ENCODE results near the gene MYH11. TPM values are rescaled to one million over a fixed set of nuclear protein-coding genes. Genes with fewer than 3 reads are reported as not detected.
A peak's percentile ranks its signal among the peaks of the same experiment; 100 is the strongest.
"Not testable (repeated sequence)": the region's sequence is repeated elsewhere in the genome, so short reads cannot be mapped to it uniquely, and the experiment has no call there.

Gene MYH11
- polyA plus RNA-seq, 1 donor, result 11.2 TPM

DNA sequence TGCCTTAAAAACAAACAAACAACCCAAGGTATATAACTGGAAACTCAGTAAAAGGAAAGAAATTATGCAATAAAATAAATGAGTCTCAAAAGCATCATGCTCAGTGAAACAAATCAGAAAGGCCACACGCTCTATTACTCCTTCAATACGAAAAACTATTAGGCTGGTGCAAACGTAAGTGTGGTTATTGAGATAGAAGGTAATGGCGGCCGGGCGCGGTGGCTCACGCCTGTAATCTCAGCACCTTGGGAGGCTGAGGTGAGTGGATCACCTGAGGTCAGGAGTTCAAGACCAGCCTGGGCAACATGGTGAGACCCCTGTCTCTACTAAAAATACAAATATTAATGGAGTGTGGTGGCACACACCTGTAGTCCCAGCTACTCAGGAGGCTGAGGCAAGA lies 17.6 kb downstream of the MYH11 start:
- not testable (repeated sequence) for DNase-seq

- no peak for DNase-seq
Observed at GRCh38 chr16:15837761-15838160, 19.1 kb downstream of the MYH11 start.

GRCh38 chr16:15836965-15837611 lies 19.7 kb downstream of the MYH11 start:
- DNase-seq, result no peak

DNA sequence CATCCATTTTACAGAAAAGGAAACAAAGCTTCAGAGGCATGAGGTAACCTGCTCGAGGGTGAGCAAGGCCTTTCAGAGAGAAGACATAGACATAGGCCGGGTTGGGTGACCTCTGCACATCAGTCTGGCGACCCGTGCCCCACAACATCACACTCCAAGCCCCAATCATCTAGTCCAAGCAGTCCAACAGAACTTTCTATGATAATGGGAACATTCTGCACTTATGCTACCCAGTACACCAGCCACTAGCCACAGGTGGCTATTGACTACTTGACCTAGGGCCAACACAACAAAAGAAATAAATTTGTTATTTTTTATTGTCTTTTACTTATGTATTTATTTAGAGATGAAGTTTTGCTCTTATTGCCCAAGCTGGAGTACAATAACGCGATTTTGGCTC lies 20.8 kb downstream of the MYH11 start:
- no peak for DNase-seq

GRCh38 chr16:15835136-15835878 lies 21.5 kb downstream of the MYH11 start:
- DNase-seq, result no peak

- no peak for DNase-seq
Observed at GRCh38 chr16:15834502-15834901, 22.3 kb downstream of the MYH11 start.

GRCh38 chr16:15833541-15833940 lies 23.3 kb downstream of the MYH11 start:
- no peak for DNase-seq

- no peak for DNase-seq
Observed at GRCh38 chr16:15832241-15832640, 24.6 kb downstream of the MYH11 start.

DNA sequence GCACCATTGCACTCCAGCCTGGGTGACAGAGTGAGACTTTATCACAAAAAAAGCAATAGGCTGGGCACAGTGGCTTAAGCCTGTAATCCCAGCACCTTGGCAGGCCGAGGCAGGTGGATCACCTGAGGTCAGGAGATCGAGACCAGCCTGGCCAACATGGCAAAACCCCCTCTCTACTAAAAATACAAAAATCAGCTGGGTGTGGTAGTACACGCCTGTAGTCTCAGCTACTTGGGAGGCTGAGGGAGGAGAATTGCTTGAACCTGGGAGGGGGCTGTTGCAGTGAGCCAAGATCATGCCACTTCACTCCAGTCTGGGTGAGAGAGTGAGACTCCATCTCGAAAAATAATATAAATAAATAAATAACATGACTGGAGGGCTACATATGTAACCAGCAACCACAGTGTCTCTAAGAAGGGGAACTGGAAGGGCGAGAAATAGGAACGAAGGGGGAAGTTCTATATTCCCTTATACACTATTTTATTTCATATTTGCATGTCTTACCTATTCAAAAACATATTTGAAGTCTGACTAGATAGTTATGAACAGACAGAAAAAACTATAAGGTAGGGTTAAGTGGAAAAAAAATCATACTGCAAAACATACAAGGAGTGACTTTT lies 25.9 kb downstream of the MYH11 start:
- DNase-seq, result no peak

- DNase-seq, result peak; percentile 34
Observed at GRCh38 chr16:15829460-15829859, 27.4 kb downstream of the MYH11 start.

DNA sequence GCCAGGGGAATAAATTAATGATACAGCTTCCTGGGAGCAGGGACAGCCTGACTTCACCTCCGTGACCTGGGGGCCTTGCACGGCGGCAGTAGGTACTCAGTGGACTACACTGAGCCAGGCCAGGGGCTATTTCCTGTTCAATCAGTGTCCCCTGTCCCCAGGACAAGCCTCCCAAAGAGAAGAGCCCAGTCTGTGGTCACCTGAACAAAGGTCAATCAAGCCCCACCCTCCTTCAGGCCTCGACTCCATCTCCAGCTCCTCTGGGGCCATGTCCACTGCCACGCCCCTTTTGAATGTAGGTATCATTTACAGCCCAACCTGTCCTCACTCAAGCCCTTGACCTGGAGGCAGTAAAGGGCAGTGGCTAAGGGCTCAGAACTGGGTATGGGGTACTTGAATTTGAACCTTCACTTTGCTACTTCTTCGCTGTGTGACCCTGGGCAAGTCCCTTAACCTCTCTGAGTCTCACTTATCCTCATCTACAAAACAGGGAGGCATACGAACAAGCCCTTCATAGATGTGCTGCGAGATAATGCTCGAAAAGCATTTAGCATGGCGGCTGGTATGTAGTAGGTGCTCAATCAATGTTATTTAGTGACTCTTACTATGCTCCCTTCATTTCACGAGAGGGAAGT lies 29.0 kb downstream of the MYH11 start:
- DNase-seq, result no peak

DNA sequence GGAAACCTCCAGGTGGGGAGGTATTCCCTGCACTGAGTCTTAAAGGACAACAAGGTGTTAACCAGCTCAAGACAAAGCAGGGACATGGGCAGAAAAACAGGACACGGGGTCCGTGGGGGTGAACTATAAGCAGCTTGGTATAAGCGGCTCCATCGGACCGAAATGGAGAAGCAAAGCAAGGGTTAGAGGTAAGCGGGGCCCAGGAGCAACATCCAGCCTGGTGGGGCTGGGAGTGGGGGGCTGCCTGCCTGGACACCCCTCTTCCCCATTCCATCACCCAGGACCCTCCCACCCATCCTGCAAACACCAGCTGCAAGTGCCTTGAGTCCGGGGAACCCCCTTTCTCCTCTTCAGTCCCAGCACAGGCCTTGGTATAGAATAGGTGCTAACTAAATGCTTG lies 29.5 kb downstream of the MYH11 start:
- DNase-seq, result no peak

DNA sequence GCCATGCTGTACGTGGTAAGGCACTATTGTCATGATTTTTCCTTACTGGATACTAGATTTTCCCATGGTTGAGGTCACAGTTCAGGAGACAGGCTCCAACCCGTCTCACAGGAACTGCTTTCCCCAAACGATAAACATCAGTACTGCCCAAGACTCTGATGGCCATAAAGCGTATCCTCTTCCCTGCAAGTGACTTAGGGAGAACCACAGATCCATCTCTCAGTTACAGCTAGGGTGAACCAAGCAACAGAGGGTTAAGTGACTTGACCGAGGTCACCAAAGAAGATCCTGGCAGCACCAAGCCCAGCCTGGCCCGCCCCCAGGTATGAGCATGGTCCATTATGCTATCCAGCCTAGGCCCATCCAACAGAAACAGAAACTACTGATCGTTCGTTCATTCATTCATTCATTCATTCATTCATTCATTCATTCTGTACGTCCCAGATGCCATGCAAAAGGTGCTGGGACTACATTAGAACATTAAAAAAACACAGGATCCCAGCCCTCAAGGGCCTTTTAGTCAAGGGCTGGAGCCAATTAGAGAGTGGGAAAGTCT lies 31.0 kb downstream of the MYH11 start:
- DNase-seq, result no peak

GRCh38 chr16:15822957-15823356 lies 33.9 kb downstream of the MYH11 start:
- DNase-seq, result peak; percentile 56

DNA sequence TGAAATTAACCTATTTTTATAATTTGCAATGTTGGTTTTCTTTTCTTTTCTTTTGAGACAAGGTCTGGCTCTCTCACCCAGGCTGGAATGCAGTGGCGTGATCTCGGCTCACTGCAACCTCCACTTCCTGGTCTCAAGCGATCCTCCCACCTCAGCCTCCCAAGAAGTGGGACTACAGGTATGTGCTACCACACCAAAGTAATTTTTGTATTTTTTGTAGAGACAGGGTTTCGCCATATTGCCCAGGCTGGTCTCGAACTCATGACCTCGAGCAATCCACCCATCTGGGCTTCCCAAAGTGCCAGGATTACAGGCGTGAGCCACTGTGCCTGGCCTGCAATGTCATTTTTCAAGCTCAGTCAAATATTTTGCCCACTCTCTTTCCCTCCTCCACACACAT lies 36.0 kb downstream of the MYH11 start:
- no peak for DNase-seq

DNA sequence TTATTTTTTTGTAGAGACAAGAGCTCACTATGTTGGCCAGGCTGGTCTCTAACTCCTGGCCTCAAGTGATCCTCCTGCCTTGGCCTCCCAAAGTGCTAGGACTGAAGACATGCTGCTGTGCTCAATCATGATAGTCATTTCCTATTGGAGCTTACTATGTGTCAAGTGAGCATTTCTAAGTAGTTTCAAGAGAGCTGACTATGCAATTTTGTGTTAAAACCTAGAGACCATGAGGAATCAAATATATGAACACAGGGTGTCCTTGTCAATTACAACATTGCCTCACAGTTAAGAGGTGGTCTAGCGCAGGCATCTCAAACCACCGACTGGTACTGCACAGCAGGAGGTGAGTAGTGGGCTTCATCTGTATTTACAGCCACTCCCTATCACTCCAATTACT lies 37.8 kb downstream of the MYH11 start:
- no peak for DNase-seq

GRCh38 chr16:15817446-15817845 lies 39.4 kb downstream of the MYH11 start:
- no peak for DNase-seq

GRCh38 chr16:15816228-15816627 lies 40.6 kb downstream of the MYH11 start:
- DNase-seq, result no peak

DNA sequence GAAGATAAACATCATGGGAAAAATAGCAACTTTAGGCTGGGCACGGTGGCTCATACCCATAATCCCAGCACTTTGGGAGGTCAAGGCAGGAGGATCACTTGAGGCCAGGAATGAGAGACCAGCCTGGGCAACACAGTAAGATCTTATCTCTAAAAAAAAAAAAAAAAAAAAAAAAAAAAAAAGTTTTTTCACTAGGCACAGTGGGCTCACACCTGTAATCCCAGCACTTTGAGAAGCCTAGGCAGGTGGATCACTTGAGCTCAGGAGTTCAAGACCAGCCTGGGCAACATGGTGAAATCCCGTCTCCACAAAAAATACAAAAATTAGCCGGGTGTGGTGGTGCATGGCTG lies 44.5 kb downstream of the MYH11 start:
- DNase-seq, result not testable (repeated sequence)

GRCh38 chr16:15811481-15812400 lies 45.1 kb downstream of the MYH11 start:
- no peak for DNase-seq

GRCh38 chr16:15810949-15811348 lies 45.9 kb downstream of the MYH11 start:
- no peak for DNase-seq

DNA sequence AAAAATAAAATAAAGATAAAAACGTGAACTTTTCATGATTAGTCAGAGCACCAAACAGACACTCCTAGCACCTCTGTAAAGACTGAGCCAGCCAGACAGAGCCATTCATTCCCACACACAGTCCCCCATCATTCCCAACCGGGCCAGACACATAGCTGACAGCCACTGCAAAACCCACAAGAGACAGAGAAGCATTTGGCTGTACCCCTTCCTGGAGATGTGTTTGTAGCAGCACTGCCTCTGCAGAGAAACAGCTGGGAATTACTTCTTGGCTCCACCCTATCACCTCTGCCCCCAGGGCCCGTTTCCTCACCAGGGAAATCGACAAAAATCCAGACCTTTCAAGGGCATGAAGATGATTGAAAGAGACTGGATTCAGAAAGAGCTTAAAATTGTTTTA lies 46.4 kb downstream of the MYH11 start:
- no peak for DNase-seq

Measured in hindlimb muscle (tissue), 1 donor.